Mesendoderm (in vitro differentiated cells): ENCODE results near the gene EPHA3.

Source experiments
- DNase-seq: peaks from one replicate; pipeline ENCODE4 v3.0.0; 2013
- H2AK5ac ChIP-seq: 2 replicates; pipeline ENCODE4 v1.6.1; 2013; ENCODE audit warnings: low read length, inconsistent platforms
- H2BK120ac ChIP-seq: 2 replicates; pipeline ENCODE4 v1.6.1; 2013; ENCODE audit warnings: low read depth, mild to moderate bottlenecking, low read length, moderate library complexity, mixed read lengths
- H2BK15ac ChIP-seq: replicated peaks from 2 replicates; pipeline ENCODE4 v1.6.1; 2013; ENCODE audit warnings: low read depth, mild to moderate bottlenecking, moderate library complexity
- H2BK5ac ChIP-seq: 2 replicates; pipeline ENCODE4 v1.6.1; 2013; ENCODE audit warnings: low read length, inconsistent platforms
- H3K18ac ChIP-seq: 2 replicates; pipeline ENCODE4 v1.6.1; 2013; ENCODE audit warnings: mild to moderate bottlenecking, low read length, mixed read lengths
- H3K23ac ChIP-seq: one replicate; pipeline ENCODE4 v1.6.1; 2013; ENCODE audit warnings: low read length
- H3K27ac ChIP-seq: 2 replicates; pipeline ENCODE4 v1.5.1; 2013; ENCODE audit warnings: low read depth, mild to moderate bottlenecking, inconsistent platforms, low read length, moderate library complexity
- H3K27me3 ChIP-seq: 2 replicates; pipeline ENCODE4 v1.6.1; 2013; ENCODE audit warnings: low read length, control low read depth, mild to moderate bottlenecking, inconsistent platforms; ENCODE audit not compliant: insufficient read depth, poor library complexity
- H3K36me3 ChIP-seq: 2 replicates; pipeline ENCODE4 v1.6.1; 2013; ENCODE audit warnings: low read length, inconsistent platforms; ENCODE audit not compliant: control insufficient read depth, insufficient read depth
- H3K4ac ChIP-seq: one replicate; pipeline ENCODE4 v1.6.1; 2013; ENCODE audit warnings: low read depth, mild to moderate bottlenecking, low read length, moderate library complexity
- H3K4me1 ChIP-seq: 2 replicates; pipeline ENCODE4 v1.6.1; 2013; ENCODE audit warnings: low read depth, low read length, inconsistent platforms; ENCODE audit not compliant: control insufficient read depth
- H3K4me2 ChIP-seq: 2 replicates; pipeline ENCODE4 v1.6.1; 2013; ENCODE audit warnings: low read length
- H3K4me3 ChIP-seq: 2 replicates; pipeline ENCODE4 v1.5.1; 2013; ENCODE audit warnings: mild to moderate bottlenecking, low read length
- H3K56ac ChIP-seq: one replicate; pipeline ENCODE4 v1.6.1; 2013; ENCODE audit warnings: low read length
- H3K79me1 ChIP-seq: 2 replicates; pipeline ENCODE4 v1.6.1; 2013; ENCODE audit warnings: low read length, inconsistent platforms
- H3K79me2 ChIP-seq: 2 replicates; pipeline ENCODE4 v1.6.1; 2013; ENCODE audit warnings: mild to moderate bottlenecking, low read length; ENCODE audit not compliant: control insufficient read depth, insufficient read depth
- H3K9ac ChIP-seq: 2 replicates; pipeline ENCODE4 v1.6.1; 2013; ENCODE audit warnings: low read length, inconsistent platforms
- H4K5ac ChIP-seq: one replicate; pipeline ENCODE4 v1.6.1; 2013; ENCODE audit warnings: low read length
- H4K8ac ChIP-seq: one replicate; pipeline ENCODE4 v1.6.1; 2013; ENCODE audit warnings: low read depth, mild to moderate bottlenecking, control low read depth, low read length, moderate library complexity
- WGBS: extraction: QIAGEN DNeasy Blood & Tissue Kit; methylation state at CpG from one replicate; pipeline ENCODE4 v1.1.7; 2013; ENCODE audit warnings: low lambda C conversion rate, missing lambda C conversion rate; ENCODE audit not compliant: insufficient coverage; ENCODE audit errors: extremely low coverage; 5-methylcytosine and 5-hydroxymethylcytosine counted together

EPHA3 gene

DNA sequence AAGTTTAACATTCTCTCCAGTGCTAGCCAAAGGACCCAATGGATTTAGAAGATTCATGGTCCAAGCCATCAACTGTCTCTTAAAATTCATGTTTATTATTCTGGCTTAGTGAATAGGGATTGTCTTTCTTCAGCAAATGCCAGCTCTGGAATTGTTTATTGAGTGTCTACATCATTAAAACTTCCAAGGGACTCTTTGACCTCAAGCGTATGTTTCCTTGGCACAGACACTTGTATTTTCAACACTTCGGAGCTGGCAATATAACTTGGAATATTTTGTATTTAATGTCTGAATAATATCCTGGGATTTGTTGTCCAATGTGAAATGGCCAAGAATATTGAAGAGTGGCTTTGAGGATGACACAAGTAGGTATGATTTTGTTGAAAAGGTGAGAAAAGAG, 204.2 kb downstream of the EPHA3 start:
- Histone ChIP-seq H2BK120ac (no peak overlapping the region), H4K8ac (no peak overlapping the region), H3K27me3 (no peaks in the 10 kb centered on the region), H2BK15ac (no peak overlapping the region), H3K56ac (no peak overlapping the region), H3K4me3 (no peak overlapping the region), H3K79me2 (no peaks in the 10 kb centered on the region), H4K5ac (no peak overlapping the region), H3K4me2 (no peak overlapping the region), H3K9ac (no peak overlapping the region), H3K27ac (no peak overlapping the region), H3K36me3 (no peaks in the 10 kb centered on the region), H2BK5ac (no peak overlapping the region), H3K23ac (no peak overlapping the region), H2AK5ac (no peak overlapping the region), H3K4me1 (no peaks in the 10 kb centered on the region), H3K79me1 (no peaks in the 10 kb centered on the region), H3K4ac (no peak overlapping the region), H3K18ac (no peak overlapping the region)
- DNase-seq = no peak
- no CpG with 5 or more reads among the region's 2 CpGs for WGBS

DNA sequence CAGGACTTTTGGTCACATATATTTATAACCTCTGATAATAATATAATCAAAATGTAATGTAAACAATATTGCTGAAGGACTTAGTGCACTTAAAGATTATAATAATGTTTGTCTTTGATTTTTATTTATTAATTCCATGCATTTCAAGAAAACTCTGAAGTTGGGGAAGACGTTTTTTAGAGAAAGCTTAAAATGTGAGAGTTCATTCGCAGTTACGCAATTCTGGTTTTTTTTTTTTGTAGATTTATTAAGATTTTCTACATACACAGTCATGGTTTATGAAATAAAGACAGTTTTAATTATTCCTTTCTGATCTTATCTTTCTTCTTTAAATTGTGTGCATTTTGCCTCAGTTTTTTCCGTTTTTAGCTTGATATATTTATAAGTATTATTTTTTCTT, 204.7 kb downstream of the EPHA3 start:
- H2AK5ac ChIP-seq = no peak overlapping the region
- no peaks in the 10 kb centered on the region for H3K27me3 ChIP-seq
- no peak overlapping the region for H2BK120ac ChIP-seq
- H4K8ac ChIP-seq = no peak overlapping the region
- no peak overlapping the region for H3K56ac ChIP-seq
- H3K4me2 ChIP-seq = no peak overlapping the region
- H3K4me1 ChIP-seq = no peaks in the 10 kb centered on the region
- no peak overlapping the region for H2BK15ac ChIP-seq
- no peak overlapping the region for H3K18ac ChIP-seq
- H3K79me1 ChIP-seq = no peaks in the 10 kb centered on the region
- no peaks in the 10 kb centered on the region for H3K36me3 ChIP-seq
- DNase-seq = no peak
- H3K4ac ChIP-seq = no peak overlapping the region
- H3K23ac ChIP-seq = no peak overlapping the region
- WGBS = no CpG with 5 or more reads among the region's 4 CpGs
- H3K4me3 ChIP-seq = no peak overlapping the region
- no peaks in the 10 kb centered on the region for H3K79me2 ChIP-seq
- no peak overlapping the region for H2BK5ac ChIP-seq
- no peak overlapping the region for H3K9ac ChIP-seq
- no peak overlapping the region for H4K5ac ChIP-seq
- H3K27ac ChIP-seq = no peak overlapping the region

DNA sequence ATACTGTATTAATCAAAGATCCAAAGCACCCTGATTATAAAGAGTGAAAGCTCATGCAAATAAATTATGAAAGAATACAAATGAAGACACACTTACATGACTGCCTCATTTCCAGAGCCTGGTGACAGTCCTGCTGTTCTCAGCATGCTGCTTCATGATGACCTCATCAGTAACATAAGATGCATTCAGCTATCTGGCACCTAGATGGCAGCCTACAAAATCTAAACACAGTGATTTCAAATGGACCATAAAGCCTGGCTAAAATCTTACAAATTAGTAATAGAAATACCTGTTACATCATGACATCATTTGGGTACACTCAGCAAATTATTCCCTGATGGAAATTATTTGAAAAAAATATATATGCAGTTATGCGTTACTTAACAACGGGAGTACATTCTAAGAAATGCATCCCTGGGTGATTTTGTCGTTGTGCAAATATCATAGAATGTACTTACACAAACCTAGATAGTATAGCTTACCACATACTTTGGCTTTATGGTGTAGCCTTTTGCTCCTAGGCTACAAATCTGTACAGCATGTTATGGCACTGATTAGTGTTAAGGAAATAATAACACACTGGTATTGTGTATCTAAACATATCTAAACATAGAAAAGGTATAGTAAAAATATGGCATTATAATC, 207.2 kb downstream of the EPHA3 start:
- H2AK5ac ChIP-seq = no peak overlapping the region
- H3K56ac ChIP-seq = no peak overlapping the region
- H4K5ac ChIP-seq = no peak overlapping the region
- no peaks in the 10 kb centered on the region for H3K36me3 ChIP-seq
- peak; percentile 84 for DNase-seq
- H2BK5ac ChIP-seq = no peak overlapping the region
- H3K27ac ChIP-seq = no peak overlapping the region
- WGBS = no CpG with 5 or more reads among the region's 3 CpGs
- H3K23ac ChIP-seq = no peak overlapping the region
- H4K8ac ChIP-seq = no peak overlapping the region
- H3K4me1 ChIP-seq = no peaks in the 10 kb centered on the region
- H3K4me3 ChIP-seq = no peak overlapping the region
- H2BK120ac ChIP-seq = no peak overlapping the region
- H3K4me2 ChIP-seq = no peak overlapping the region
- no peaks in the 10 kb centered on the region for H3K79me1 ChIP-seq
- no peak overlapping the region for H3K4ac ChIP-seq
- no peak overlapping the region for H2BK15ac ChIP-seq
- H3K79me2 ChIP-seq = no peaks in the 10 kb centered on the region
- no peaks in the 10 kb centered on the region for H3K27me3 ChIP-seq
- H3K9ac ChIP-seq = no peak overlapping the region
- no peak overlapping the region for H3K18ac ChIP-seq

GRCh38 chr3:89315750-89316470, 208.5 kb downstream of the EPHA3 start:
- H3K4me3 ChIP-seq = no peak overlapping the region
- no peak overlapping the region for H3K4ac ChIP-seq
- no peak overlapping the region for H3K27ac ChIP-seq
- H3K36me3 ChIP-seq = no peaks in the 10 kb centered on the region
- no peak overlapping the region for H4K5ac ChIP-seq
- no peak overlapping the region for H2AK5ac ChIP-seq
- peak; percentile 60 for DNase-seq
- peak overlapping the region; percentile 54 for H2BK120ac ChIP-seq
- no peak overlapping the region for H4K8ac ChIP-seq
- no peaks in the 10 kb centered on the region for H3K4me1 ChIP-seq
- H3K79me2 ChIP-seq = no peaks in the 10 kb centered on the region
- H3K18ac ChIP-seq = no peak overlapping the region
- H2BK15ac ChIP-seq = peak overlapping the region; percentile 85
- no peak overlapping the region for H3K4me2 ChIP-seq
- no peak overlapping the region for H3K56ac ChIP-seq
- no peak overlapping the region for H3K9ac ChIP-seq
- no peaks in the 10 kb centered on the region for H3K79me1 ChIP-seq
- H3K27me3 ChIP-seq = no peaks in the 10 kb centered on the region
- no peak overlapping the region for H3K23ac ChIP-seq
- no peak overlapping the region for H2BK5ac ChIP-seq
- WGBS = no CpG with 5 or more reads among the region's 6 CpGs

GRCh38 chr3:89320186-89320585, 212.8 kb downstream of the EPHA3 start:
- H3K4me1 ChIP-seq = no peaks in the 10 kb centered on the region
- no peak overlapping the region for H3K4ac ChIP-seq
- H3K56ac ChIP-seq = no peak overlapping the region
- no peak overlapping the region for H2BK5ac ChIP-seq
- H3K18ac ChIP-seq = no peak overlapping the region
- H3K27me3 ChIP-seq = no peaks in the 10 kb centered on the region
- no peak overlapping the region for H3K27ac ChIP-seq
- H4K8ac ChIP-seq = no peak overlapping the region
- H2BK120ac ChIP-seq = no peak overlapping the region
- no peaks in the 10 kb centered on the region for H3K79me2 ChIP-seq
- no peak overlapping the region for H3K4me2 ChIP-seq
- H3K4me3 ChIP-seq = no peak overlapping the region
- H3K9ac ChIP-seq = no peak overlapping the region
- H3K79me1 ChIP-seq = no peaks in the 10 kb centered on the region
- H2AK5ac ChIP-seq = no peak overlapping the region
- no peak overlapping the region for H2BK15ac ChIP-seq
- DNase-seq = peak; percentile 53
- H4K5ac ChIP-seq = no peak overlapping the region
- no CpG with 5 or more reads among the region's 2 CpGs for WGBS
- no peaks in the 10 kb centered on the region for H3K36me3 ChIP-seq
- H3K23ac ChIP-seq = no peak overlapping the region
